Endothelial cell of umbilical vein (primary cell): ENCODE data around the gene LCAT. TPM values are rescaled to one million over a fixed set of nuclear protein-coding genes. Genes with fewer than 3 reads are reported as not detected.

Experiments
- BruUV-seq: library from RNA; stranded (reverse); fragments of 400-500 nt; replicated peaks from 2 replicates; lab custom pipeline; 2021; lab: Mats Ljungman, UMichigan
- CTCF ChIA-PET: fragments of 300-600, 350-600 bp; sonication (Branson Sonifier 250); formaldehyde crosslinking; loops from one replicate; lab custom pipeline; 2021; ENCODE audit warnings: antibody characterized with exemption, inconsistent platforms; lab: Charles Lee
- POLR2A ChIA-PET: fragments of 300-600, 350-600 bp; sonication (Branson Sonifier 250); formaldehyde crosslinking; loops from one replicate; lab custom pipeline; 2021; ENCODE audit warnings: antibody characterized with exemption, inconsistent platforms; lab: Charles Lee
- DNase-seq: peaks from one replicate; pipeline ENCODE4 v3.0.0-alpha.2; 2011; ENCODE audit warnings: low read depth, low spot score
- FAIRE-seq: peaks from 2 replicates; lab custom pipeline; 2011; peaks lifted over from hg19 to GRCh38; lab: Jason Lieb, UNC
- H2AFZ ChIP-seq: 2 replicates; pipeline ENCODE4 v1.6.0; 2012; ENCODE audit warnings: low read depth, low read length, control low read depth, inconsistent platforms
- H3K27ac ChIP-seq: 2 replicates; pipeline ENCODE4 v1.5.1; 2011; ENCODE audit warnings: low read depth, mild to moderate bottlenecking, control low read depth, low read length, moderate library complexity; ENCODE audit not compliant: insufficient read depth
- H3K27me3 ChIP-seq, 2 experiments: 2 replicates each; pipeline versions ENCODE4 v1.6.0 to v1.6.1; 2011; ENCODE audit warnings: low read length in 2 of 2, mixed read lengths in 1 of 2; ENCODE audit not compliant: control insufficient read depth in 2 of 2, insufficient read depth in 2 of 2
- H3K36me3 ChIP-seq, 2 experiments: 2 replicates in 1 of 2; 3 replicates in 1 of 2; pipeline ENCODE4 v1.5.1; 2011; ENCODE audit warnings: low read length in 2 of 2, mild to moderate bottlenecking in 1 of 2, moderate library complexity in 1 of 2; ENCODE audit not compliant: control insufficient read depth in 2 of 2, insufficient read depth in 2 of 2; ENCODE audit errors: extremely low read depth in 1 of 2
- H3K4me1 ChIP-seq: 3 replicates; pipeline ENCODE4 v1.5.1; 2011; ENCODE audit warnings: mild to moderate bottlenecking, low read length; ENCODE audit not compliant: control insufficient read depth, insufficient read depth; ENCODE audit errors: extremely low read depth
- H3K4me2 ChIP-seq: 2 replicates; pipeline ENCODE4 v1.6.1; 2011; ENCODE audit warnings: low read length, control low read depth, mixed read lengths; ENCODE audit not compliant: insufficient read depth
- H3K4me3 ChIP-seq, 3 experiments: fragments of 200-600 bp in 1 of 3; sonication (generic), shearing (Covaris generic) in 1 of 3; replicated peaks in 1 of 3; 2 replicates each; pipeline ENCODE4 v1.5.1; 2011 to 2016; ENCODE audit warnings: control low read depth in 3 of 3, low read length in 3 of 3, mild to moderate bottlenecking in 2 of 3, inconsistent platforms in 1 of 3, low read depth in 1 of 3, moderate library complexity in 1 of 3; ENCODE audit not compliant: insufficient read depth in 1 of 3
- H3K79me2 ChIP-seq: 2 replicates; pipeline ENCODE4 v1.6.0; 2012; ENCODE audit warnings: low read length, inconsistent platforms; ENCODE audit not compliant: control insufficient read depth, insufficient read depth
- H3K9ac ChIP-seq: replicated peaks from 2 replicates; pipeline ENCODE3; 2011; ENCODE audit warnings: low read length, control low read depth; ENCODE audit not compliant: insufficient read depth; ENCODE audit errors: extremely low read depth
- H3K9me1 ChIP-seq: replicated peaks from 3 replicates; pipeline ENCODE4 v1.6.0; 2011; ENCODE audit warnings: mild to moderate bottlenecking, low read length; ENCODE audit not compliant: control insufficient read depth, insufficient read depth; ENCODE audit errors: extremely low read depth
- H3K9me3 ChIP-seq: replicated peaks from 2 replicates; pipeline ENCODE4 v1.5.1; 2012; ENCODE audit warnings: low read length, inconsistent platforms; ENCODE audit not compliant: control insufficient read depth, insufficient read depth
- H4K20me1 ChIP-seq: replicated peaks from 2 replicates; pipeline ENCODE3; 2011; ENCODE audit warnings: mild to moderate bottlenecking, low read length; ENCODE audit not compliant: control insufficient read depth, insufficient read depth; ENCODE audit errors: extremely low read depth
- EZH2 ChIP-seq: IDR thresholded peaks from 2 replicates; pipeline ENCODE4 v1.6.1; 2012; ENCODE audit warnings: borderline replicate concordance, low read depth, mild to moderate bottlenecking, moderate library complexity, low read length, inconsistent platforms; ENCODE audit not compliant: severe bottlenecking
- FOS ChIP-seq: IDR thresholded peaks from 2 replicates; pipeline ENCODE4 v1.6.1; 2011; ENCODE audit warnings: mild to moderate bottlenecking, low read length, moderate library complexity, borderline replicate concordance; ENCODE audit not compliant: insufficient read depth
- GATA2 ChIP-seq: IDR thresholded peaks from 2 replicates; pipeline ENCODE4 v1.7.0; 2011; ENCODE audit warnings: low read depth, mild to moderate bottlenecking, moderate library complexity, mixed read lengths, low read length; ENCODE audit not compliant: insufficient read length, insufficient read depth
- JUN ChIP-seq: IDR thresholded peaks from 2 replicates; pipeline ENCODE4 v1.6.1; 2011; ENCODE audit warnings: borderline replicate concordance, low read depth; ENCODE audit not compliant: insufficient read length, insufficient read depth
- MYC ChIP-seq: IDR thresholded peaks from one replicate; pipeline ENCODE4 v1.6.1; 2011; ENCODE audit warnings: mild to moderate bottlenecking, low read depth, low read length
- POLR2A ChIP-seq: IDR thresholded peaks from 2 replicates; pipeline ENCODE4 v1.6.1; 2012; ENCODE audit warnings: low read depth, mild to moderate bottlenecking, control low read depth, low read length
- POLR2AphosphoS5 ChIP-seq: IDR thresholded peaks from 2 replicates; pipeline ENCODE4 v1.6.1; 2012; ENCODE audit warnings: low read depth, mild to moderate bottlenecking, control low read depth, low read length, moderate library complexity; ENCODE audit not compliant: insufficient read depth
- dilution Hi-C: fragments of 300-500 bp; cut with MboI; formaldehyde crosslinking; loops from one replicate; pipeline ENCODE4 v1.15.0; 2019; ENCODE audit warnings: low sequenced_read_pairs; ENCODE audit not compliant: extremely low pct_ligation_motif_present
- intact Hi-C: fragments of 100-400 bp; cut with micrococcal nuclease; formaldehyde crosslinking; loops from one replicate; pipeline ENCODE4 v1.10.0; 2022
- polyA plus RNA-seq, 4 experiments: library from polyadenylated mRNA; depleted of rRNA in 3 of 4; stranded (reverse) in 3 of 4; unstranded in 1 of 4; fragments of >200 nt; gene quantifications; 2 replicates each; pipeline versions ENCODE4 v1.2.1 to v1.2.3, GENCODE V29; 2011 to 2012; ENCODE audit warnings: missing spikeins in 1 of 4
- total RNA-seq: library from RNA; stranded (reverse); gene quantifications from 2 replicates; pipeline ENCODE4 v1.2.3, GENCODE V29; 2021
- TF ChIP-seq, protein P1 (sequence below), 2 donors: IDR thresholded peaks; 1 replicate in 1 of 2; 2 replicates in 1 of 2; pipeline ENCODE4 v1.5.1; 2011; ENCODE audit warnings: low read length in 2 of 2, mild to moderate bottlenecking in 2 of 2, moderate library complexity in 2 of 2, control low read depth in 1 of 2, inconsistent platforms in 1 of 2, low read depth in 1 of 2; ENCODE audit not compliant: insufficient read depth in 1 of 2; ENCODE audit errors: extremely low read depth in 1 of 2
- TF ChIP-seq, protein P2 (sequence below): IDR thresholded peaks from 2 replicates; pipeline ENCODE4 v1.6.1; 2011; ENCODE audit not compliant: insufficient read depth, insufficient read length

The LCAT gene
- total and polyA plus RNA-seq, 2 donors (not counting 3 experiments of a cell fraction or from before 2014, with no cell fraction given), result 22.6 to 46.1 TPM

DNA sequence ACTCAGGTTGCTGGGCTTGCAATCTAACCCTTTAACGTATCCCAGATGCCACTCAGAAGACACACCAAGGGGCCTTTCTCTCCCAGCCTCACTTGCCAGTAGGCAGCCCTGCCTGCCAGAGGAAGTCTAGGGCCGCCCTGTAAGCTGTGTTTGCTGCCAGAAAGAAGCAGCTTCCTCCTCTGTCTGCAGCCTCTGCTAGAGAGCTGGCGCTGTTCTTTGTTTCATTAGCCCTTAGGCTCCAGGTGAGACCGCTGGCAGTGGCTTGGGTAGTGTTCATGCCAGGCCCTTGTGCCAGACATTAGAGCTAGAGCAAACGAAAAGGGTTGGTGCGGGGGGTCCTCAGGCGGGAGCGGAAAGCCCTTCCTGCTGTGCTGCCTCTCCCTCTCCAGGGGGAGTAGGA, 21.2 kb downstream of the LCAT start:
- H4K20me1 ChIP-seq, result no peaks in the 10 kb centered on the region
- H3K9ac ChIP-seq, result no peak overlapping the region
- no peak for TF ChIP-seq EZH2
- no peak for TF ChIP-seq GATA2
- TF ChIP-seq, protein P1, sequence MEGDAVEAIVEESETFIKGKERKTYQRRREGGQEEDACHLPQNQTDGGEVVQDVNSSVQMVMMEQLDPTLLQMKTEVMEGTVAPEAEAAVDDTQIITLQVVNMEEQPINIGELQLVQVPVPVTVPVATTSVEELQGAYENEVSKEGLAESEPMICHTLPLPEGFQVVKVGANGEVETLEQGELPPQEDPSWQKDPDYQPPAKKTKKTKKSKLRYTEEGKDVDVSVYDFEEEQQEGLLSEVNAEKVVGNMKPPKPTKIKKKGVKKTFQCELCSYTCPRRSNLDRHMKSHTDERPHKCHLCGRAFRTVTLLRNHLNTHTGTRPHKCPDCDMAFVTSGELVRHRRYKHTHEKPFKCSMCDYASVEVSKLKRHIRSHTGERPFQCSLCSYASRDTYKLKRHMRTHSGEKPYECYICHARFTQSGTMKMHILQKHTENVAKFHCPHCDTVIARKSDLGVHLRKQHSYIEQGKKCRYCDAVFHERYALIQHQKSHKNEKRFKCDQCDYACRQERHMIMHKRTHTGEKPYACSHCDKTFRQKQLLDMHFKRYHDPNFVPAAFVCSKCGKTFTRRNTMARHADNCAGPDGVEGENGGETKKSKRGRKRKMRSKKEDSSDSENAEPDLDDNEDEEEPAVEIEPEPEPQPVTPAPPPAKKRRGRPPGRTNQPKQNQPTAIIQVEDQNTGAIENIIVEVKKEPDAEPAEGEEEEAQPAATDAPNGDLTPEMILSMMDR (IDR thresholded peaks at IDR 0.05; ENCODE audit: extremely low read depth in 1 of 2, insufficient read depth in 1 of 2, low read depth in 1 of 2, low read length in 2 of 2), result no peak
- no peak for TF ChIP-seq JUN
- TF ChIP-seq MYC, result no peak
- no peak for TF ChIP-seq POLR2AphosphoS5
- no peak for TF ChIP-seq FOS
- TF ChIP-seq, protein P2, sequence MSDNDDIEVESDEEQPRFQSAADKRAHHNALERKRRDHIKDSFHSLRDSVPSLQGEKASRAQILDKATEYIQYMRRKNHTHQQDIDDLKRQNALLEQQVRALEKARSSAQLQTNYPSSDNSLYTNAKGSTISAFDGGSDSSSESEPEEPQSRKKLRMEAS, result no peak
- no peak for TF ChIP-seq POLR2A
- H3K27ac ChIP-seq, result no peak overlapping the region
- H3K4me3 ChIP-seq, result no peak overlapping the region
- H3K4me1 ChIP-seq, result peaks cover 10% of the 10 kb centered on the region
- no peak overlapping the region for H2AFZ ChIP-seq
- H3K27me3 ChIP-seq, result no peaks in the 10 kb centered on the region
- H3K79me2 ChIP-seq, result no peaks in the 10 kb centered on the region
- POLR2A ChIA-PET, result no interaction called here
- no TSS peak for BruUV-seq
- FAIRE-seq (no peak), DNase-seq (no peak)
- CTCF ChIA-PET, result interaction anchor here (0.7 to 1.6 kb wide), 3 partner anchors 39 to 106 kb away, joined by 3 to 8 read pairs (median 3); partner anchors contain the start of gene NRN1L
- no peaks in the 10 kb centered on the region for H3K9me1 ChIP-seq
- intact Hi-C loops (loop anchor here (10.0 kb wide), 1 partner anchor 398 kb away; the partner anchor contains the start of gene RIPOR1), dilution Hi-C loops (loop anchor here (25.0 kb wide), 1 partner anchor 235 kb away; no protein-coding TSS in a partner anchor)
- no peak overlapping the region for H3K4me2 ChIP-seq
- H3K9me3 ChIP-seq, result no peaks in the 10 kb centered on the region
- H3K36me3 ChIP-seq, result peaks cover 0 to 26% of the 10 kb centered on the region in 2 experiments
